GM21367 (cell line): ENCODE results near the gene FREM3.
"Not testable (repeated sequence)": the region's sequence is repeated elsewhere in the genome, so short reads cannot be mapped to it uniquely, and the experiment has no call there.

Source experiments
- ATAC-seq: cut with Tn5 transposase; IDR thresholded peaks from one replicate; pipeline ENCODE4 v1.9.1; 2021; ENCODE audit not compliant: unreplicated experiment

Gene FREM3

GRCh38 chr4:143700416-143701352 lies at the start of gene FREM3:
Gene FREM3 (minus strand): TSS chr4:143700675. CDS start chr4:143700675, 0 bp downstream.
- ATAC-seq, result no peak

- ATAC-seq, result no peak
Observed at GRCh38 chr4:143745874-143746273, 45.4 kb upstream of the FREM3 start.

- no peak for ATAC-seq
Observed at GRCh38 chr4:143743591-143743990, 43.1 kb upstream of the FREM3 start.

- ATAC-seq, result no peak
Observed at GRCh38 chr4:143742834-143743233, 42.4 kb upstream of the FREM3 start.

- ATAC-seq, result no peak
Observed at GRCh38 chr4:143736861-143737260, 36.4 kb upstream of the FREM3 start.

- not testable (repeated sequence) for ATAC-seq
Observed at GRCh38 chr4:143736061-143736460, 35.6 kb upstream of the FREM3 start.

GRCh38 chr4:143728166-143728565 lies 27.7 kb upstream of the FREM3 start:
- ATAC-seq, result no peak

- ATAC-seq, result no peak
Observed at GRCh38 chr4:143726714-143727113, 26.2 kb upstream of the FREM3 start.

- ATAC-seq, result no peak
Observed at GRCh38 chr4:143721317-143721716, 20.8 kb upstream of the FREM3 start.

- ATAC-seq, result not testable (repeated sequence)
Observed at GRCh38 chr4:143718748-143719147, 18.3 kb upstream of the FREM3 start.

- no peak for ATAC-seq
Observed at GRCh38 chr4:143713955-143714625, 13.6 kb upstream of the FREM3 start.

- ATAC-seq, result no peak
Observed at GRCh38 chr4:143713553-143713952, 13.1 kb upstream of the FREM3 start.

GRCh38 chr4:143712155-143712550 lies 11.7 kb upstream of the FREM3 start:
- no peak for ATAC-seq

- ATAC-seq, result no peak
Observed at GRCh38 chr4:143711543-143712154, 11.2 kb upstream of the FREM3 start.

- no peak for ATAC-seq
Observed at GRCh38 chr4:143701365-143701764, 890 bp upstream of the FREM3 start.

- ATAC-seq, result no peak
Observed at GRCh38 chr4:143700046-143700415, 444 bp downstream of the FREM3 start.

GRCh38 chr4:143699331-143700045 lies 987 bp downstream of the FREM3 start:
- ATAC-seq, result no peak

GRCh38 chr4:143693856-143694255 lies 6.6 kb downstream of the FREM3 start:
- no peak for ATAC-seq

- no peak for ATAC-seq
Observed at GRCh38 chr4:143692241-143692640, 8.2 kb downstream of the FREM3 start.

- no peak for ATAC-seq
Observed at GRCh38 chr4:143679434-143679833, 21.0 kb downstream of the FREM3 start.

- ATAC-seq, result not testable (repeated sequence)
Observed at GRCh38 chr4:143673629-143674028, 26.8 kb downstream of the FREM3 start.
